ENCODE measurements around the gene DLGAP1. TPM values are rescaled to one million over a fixed set of nuclear protein-coding genes. Genes with fewer than 3 reads are reported as not detected.

The DLGAP1 gene
- total RNA-seq, 1 experiment from 2014 or later = 10.1 TPM

GRCh38 chr18:3458378-3458777, 996.7 kb downstream of the DLGAP1 start:
- Histone ChIP-seq H3K36me3 (replicated peaks; ENCODE audit: control insufficient read depth, insufficient read depth, low read length) (peaks cover 27% of the 10 kb centered on the region), H3K4me3 (ENCODE audit: insufficient read depth, low read depth, low read length) (no peak overlapping the region), H3K27me3 (ENCODE audit: control insufficient read depth, insufficient read depth, low read length) (no peaks in the 10 kb centered on the region)
- no peak for DNase-seq

GRCh38 chr18:3457261-3457724, 997.8 kb downstream of the DLGAP1 start:
- H3K36me3 ChIP-seq (replicated peaks; ENCODE audit: control insufficient read depth, insufficient read depth, low read length) = peaks cover 27% of the 10 kb centered on the region
- DNase-seq = no peak
- no peak overlapping the region for H3K4me3 ChIP-seq (ENCODE audit: insufficient read depth, low read depth, low read length)
- no peaks in the 10 kb centered on the region for H3K27me3 ChIP-seq (ENCODE audit: control insufficient read depth, insufficient read depth, low read length)

GRCh38 chr18:3456686-3457069, 998.4 kb downstream of the DLGAP1 start:
- Histone ChIP-seq H3K27me3 (ENCODE audit: control insufficient read depth, insufficient read depth, low read length) (no peaks in the 10 kb centered on the region), H3K4me3 (ENCODE audit: insufficient read depth, low read depth, low read length) (no peak overlapping the region), H3K36me3 (replicated peaks; ENCODE audit: control insufficient read depth, insufficient read depth, low read length) (peaks cover 25% of the 10 kb centered on the region)
- no peak for DNase-seq

- H3K36me3 ChIP-seq (replicated peaks; ENCODE audit: control insufficient read depth, insufficient read depth, low read length) = peaks cover 25% of the 10 kb centered on the region
- no peaks in the 10 kb centered on the region for H3K27me3 ChIP-seq (ENCODE audit: control insufficient read depth, insufficient read depth, low read length)
- DNase-seq = no peak
- H3K4me3 ChIP-seq (ENCODE audit: insufficient read depth, low read depth, low read length) = no peak overlapping the region
Observed at GRCh38 chr18:3455907-3456685, 999.0 kb downstream of the DLGAP1 start.

- peak; percentile 43 for DNase-seq
- no peaks in the 10 kb centered on the region for H3K27me3 ChIP-seq (ENCODE audit: control insufficient read depth, insufficient read depth, low read length)
- peaks cover 25% of the 10 kb centered on the region for H3K36me3 ChIP-seq (replicated peaks; ENCODE audit: control insufficient read depth, insufficient read depth, low read length)
- H3K4me3 ChIP-seq (ENCODE audit: insufficient read depth, low read depth, low read length) = no peak overlapping the region
Observed at GRCh38 chr18:3455090-3455635, 999.9 kb downstream of the DLGAP1 start.

- H3K36me3 ChIP-seq (replicated peaks; ENCODE audit: control insufficient read depth, insufficient read depth, low read length) = peaks cover 23% of the 10 kb centered on the region
Observed at GRCh38 chr18:3454365-3455089, 1000.6 kb downstream of the DLGAP1 start.

GRCh38 chr18:3453540-3454364, 1001.4 kb downstream of the DLGAP1 start:
- Histone ChIP-seq H3K27me3 (ENCODE audit: control insufficient read depth, insufficient read depth, low read length) (no peaks in the 10 kb centered on the region), H3K36me3 (replicated peaks; ENCODE audit: control insufficient read depth, insufficient read depth, low read length) (peaks cover 22% of the 10 kb centered on the region), H3K4me3 (ENCODE audit: insufficient read depth, low read depth, low read length) (peak overlapping the region; percentile 54)
- DNase-seq = no peak

More at GRCh38 chr18:3454365-3455089, 1000.6 kb downstream of the DLGAP1 start:
- peak overlapping the region; percentile 54 for H3K4me3 ChIP-seq (ENCODE audit: insufficient read depth, low read depth, low read length)
- DNase-seq = peak; percentile 63
- no peaks in the 10 kb centered on the region for H3K27me3 ChIP-seq (ENCODE audit: control insufficient read depth, insufficient read depth, low read length)

GRCh38 chr18:3452750-3453539, 1002.2 kb downstream of the DLGAP1 start:
- DNase-seq = no peak
- H3K4me3 ChIP-seq (ENCODE audit: insufficient read depth, low read depth, low read length) = peak overlapping the region; percentile 54

GRCh38 chr18:3451989-3452749, 1002.9 kb downstream of the DLGAP1 start:
- H3K4me3 ChIP-seq (ENCODE audit: insufficient read depth, low read depth, low read length) = peak overlapping the region; percentile 54
- DNase-seq = peak; percentile 54
- peaks cover 10% of the 10 kb centered on the region for H3K36me3 ChIP-seq (replicated peaks; ENCODE audit: control insufficient read depth, insufficient read depth, low read length)
- no peaks in the 10 kb centered on the region for H3K27me3 ChIP-seq (ENCODE audit: control insufficient read depth, insufficient read depth, low read length)

More at GRCh38 chr18:3452750-3453539, 1002.2 kb downstream of the DLGAP1 start:
- peaks cover 18% of the 10 kb centered on the region for H3K36me3 ChIP-seq (replicated peaks; ENCODE audit: control insufficient read depth, insufficient read depth, low read length)
- H3K27me3 ChIP-seq (ENCODE audit: control insufficient read depth, insufficient read depth, low read length) = no peaks in the 10 kb centered on the region

GRCh38 chr18:3451183-3451988, 1003.7 kb downstream of the DLGAP1 start:
- peak; percentile 92 for DNase-seq
- H3K27me3 ChIP-seq (ENCODE audit: control insufficient read depth, insufficient read depth, low read length) = no peaks in the 10 kb centered on the region
- H3K4me3 ChIP-seq (ENCODE audit: insufficient read depth, low read depth, low read length) = peak overlapping the region; percentile 54
- H3K36me3 ChIP-seq (replicated peaks; ENCODE audit: control insufficient read depth, insufficient read depth, low read length) = peaks cover 4% of the 10 kb centered on the region

- Histone ChIP-seq H3K27me3 (ENCODE audit: control insufficient read depth, insufficient read depth, low read length) (no peaks in the 10 kb centered on the region), H3K36me3 (replicated peaks; ENCODE audit: control insufficient read depth, insufficient read depth, low read length) (no peaks in the 10 kb centered on the region), H3K4me3 (ENCODE audit: insufficient read depth, low read depth, low read length) (peak overlapping the region; percentile 54)
- peak; percentile 54 for DNase-seq
Observed at GRCh38 chr18:3450799-3451182, 1004.3 kb downstream of the DLGAP1 start.

- peak; percentile 92 for DNase-seq
- H3K4me3 ChIP-seq (ENCODE audit: insufficient read depth, low read depth, low read length) = peak within 1 kb of the TSS; percentile 54
- no peaks in the 10 kb centered on the region for H3K36me3 ChIP-seq (replicated peaks; ENCODE audit: control insufficient read depth, insufficient read depth, low read length)
- no peaks in the 10 kb centered on the region for H3K27me3 ChIP-seq (ENCODE audit: control insufficient read depth, insufficient read depth, low read length)
Observed at GRCh38 chr18:3450012-3450798, 1004.9 kb downstream of the DLGAP1 start, which contains the start of gene TGIF1. TGIF1 (plus strand) TSS chr18:3450172; CDS start chr18:3450490, 318 bp downstream.

All from H7 (cell line).